GM21526 (cell line): ENCODE results near the gene PROC.

Source experiments
- ATAC-seq: cut with Tn5 transposase; IDR thresholded peaks from one replicate; pipeline ENCODE4 v1.9.1; 2021; ENCODE audit warnings: moderate library complexity; ENCODE audit not compliant: unreplicated experiment, low FRiP score

The PROC gene

DNA sequence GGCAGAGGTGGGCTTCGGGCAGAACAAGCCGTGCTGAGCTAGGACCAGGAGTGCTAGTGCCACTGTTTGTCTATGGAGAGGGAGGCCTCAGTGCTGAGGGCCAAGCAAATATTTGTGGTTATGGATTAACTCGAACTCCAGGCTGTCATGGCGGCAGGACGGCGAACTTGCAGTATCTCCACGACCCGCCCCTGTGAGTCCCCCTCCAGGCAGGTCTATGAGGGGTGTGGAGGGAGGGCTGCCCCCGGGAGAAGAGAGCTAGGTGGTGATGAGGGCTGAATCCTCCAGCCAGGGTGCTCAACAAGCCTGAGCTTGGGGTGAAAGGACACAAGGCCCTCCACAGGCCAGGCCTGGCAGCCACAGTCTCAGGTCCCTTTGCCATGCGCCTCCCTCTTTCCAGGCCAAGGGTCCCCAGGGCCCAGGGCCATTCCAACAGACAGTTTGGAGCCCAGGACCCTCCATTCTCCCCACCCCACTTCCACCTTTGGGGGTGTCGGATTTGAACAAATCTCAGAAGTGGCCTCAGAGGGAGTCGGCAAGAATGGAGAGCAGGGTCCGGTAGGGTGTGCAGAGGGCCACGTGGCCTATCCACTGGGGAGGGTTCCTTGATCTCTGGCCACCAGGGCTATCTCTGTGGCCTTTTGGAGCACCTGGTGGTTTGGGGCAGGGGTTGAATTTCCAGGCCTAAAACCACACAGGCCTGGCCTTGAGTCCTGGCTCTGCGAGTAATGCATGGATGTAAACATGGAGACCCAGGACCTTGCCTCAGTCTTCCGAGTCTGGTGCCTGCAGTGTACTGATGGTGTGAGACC lies at the start of gene PROC:
Gene PROC, plus strand, starts transcription at position 128 of the 812 bp plus-strand sequence. CDS start 1,516 bp downstream, outside the sequence.
- no peak for ATAC-seq

GRCh38 chr2:127370010-127370409 lies 48.2 kb upstream of the PROC start:
- no peak for ATAC-seq

DNA sequence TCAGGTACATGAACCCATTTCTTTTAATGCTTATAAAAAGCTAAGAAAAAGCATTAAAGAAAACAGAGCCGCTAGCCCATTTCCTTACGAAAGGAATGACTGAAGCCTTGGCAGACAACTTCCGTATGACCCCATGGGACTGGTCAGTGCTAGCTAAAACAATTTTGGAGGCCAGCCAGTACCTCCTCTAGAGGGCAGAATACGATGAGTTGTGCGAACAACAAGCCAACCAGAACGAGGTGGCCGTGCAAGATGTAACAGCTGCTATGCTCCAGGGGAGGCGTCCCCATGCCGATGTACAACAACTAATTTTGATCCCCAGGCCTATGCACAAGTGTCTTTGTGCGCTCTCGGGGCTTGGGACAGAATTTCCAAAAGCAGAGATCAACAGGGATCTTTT lies 47.2 kb upstream of the PROC start:
- no peak for ATAC-seq

- ATAC-seq, result no peak
Measured at GRCh38 chr2:127373362-127374083, 44.7 kb upstream of the PROC start.

GRCh38 chr2:127376257-127376656 lies 42.0 kb upstream of the PROC start:
- no peak for ATAC-seq

DNA sequence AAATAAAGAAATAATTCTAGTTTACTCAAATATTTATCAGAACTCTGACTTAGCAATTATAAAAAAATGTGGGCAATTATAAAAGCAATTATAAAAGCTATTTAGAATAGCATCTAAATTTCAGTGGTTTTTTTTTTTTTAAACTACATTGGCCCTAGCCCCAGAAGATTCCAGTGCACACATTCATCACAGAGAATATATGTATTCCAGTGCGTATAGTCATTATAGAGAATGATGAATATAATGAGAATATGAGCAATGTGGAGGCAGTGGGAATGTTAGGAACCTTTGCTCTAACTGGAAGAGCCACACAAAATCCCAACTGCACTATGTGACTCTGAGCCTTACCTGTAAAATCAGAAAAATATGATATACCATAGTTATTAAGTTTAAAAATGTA lies 41.0 kb upstream of the PROC start:
- no peak for ATAC-seq

- ATAC-seq, result no peak
Measured at GRCh38 chr2:127378720-127379119, 39.5 kb upstream of the PROC start.

DNA sequence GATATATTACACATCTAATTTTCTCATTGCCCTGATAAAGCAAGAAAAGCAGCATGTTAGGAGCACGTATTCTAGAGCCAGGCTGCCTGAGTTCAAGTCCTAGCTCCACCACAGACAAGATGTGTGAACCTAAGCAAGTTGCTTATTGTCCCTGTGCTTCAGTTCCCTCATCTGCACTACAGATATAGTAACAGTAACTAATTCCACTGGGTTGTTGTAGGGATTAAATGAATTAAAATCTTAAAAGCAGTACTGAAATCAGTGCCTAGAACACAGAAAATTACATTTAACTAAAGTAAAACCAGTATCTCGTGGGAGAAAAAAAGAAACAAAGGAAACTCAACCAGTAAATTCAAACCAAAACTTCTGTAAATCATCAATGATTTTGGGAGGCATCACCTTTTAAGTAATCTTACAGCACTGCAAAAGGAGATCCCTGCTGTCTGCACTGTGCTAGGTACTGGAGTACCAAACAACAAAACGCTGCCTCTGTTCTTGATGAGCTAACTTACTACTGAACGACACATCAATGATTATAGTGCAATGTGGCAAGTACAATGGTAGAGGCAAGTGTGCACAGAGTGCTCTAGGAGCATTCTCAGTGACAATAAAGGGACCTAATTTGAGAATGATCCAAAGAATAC lies 38.4 kb upstream of the PROC start:
- ATAC-seq, result no peak

DNA sequence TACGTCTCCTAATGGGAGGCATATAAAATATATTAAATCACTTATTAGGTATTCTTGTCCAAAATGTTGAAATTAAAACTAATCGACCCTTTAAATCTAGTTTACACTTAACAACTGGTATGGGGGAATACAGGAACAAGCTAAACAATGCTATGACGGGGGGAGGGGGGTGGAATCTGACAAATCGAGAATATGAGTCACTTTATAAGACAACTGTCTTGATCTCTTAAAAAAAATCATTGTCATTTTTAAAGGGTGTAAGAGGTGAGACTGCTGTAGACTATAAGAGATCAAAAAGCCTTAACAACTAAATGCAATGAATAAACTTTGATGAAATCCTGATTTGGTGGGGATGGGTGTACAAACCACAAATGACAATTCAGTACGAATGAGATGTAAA lies 36.5 kb upstream of the PROC start:
- ATAC-seq, result no peak

- ATAC-seq, result no peak
Measured at GRCh38 chr2:127382831-127383230, 35.4 kb upstream of the PROC start.

- ATAC-seq, result no peak
Measured at GRCh38 chr2:127384529-127384928, 33.7 kb upstream of the PROC start.

DNA sequence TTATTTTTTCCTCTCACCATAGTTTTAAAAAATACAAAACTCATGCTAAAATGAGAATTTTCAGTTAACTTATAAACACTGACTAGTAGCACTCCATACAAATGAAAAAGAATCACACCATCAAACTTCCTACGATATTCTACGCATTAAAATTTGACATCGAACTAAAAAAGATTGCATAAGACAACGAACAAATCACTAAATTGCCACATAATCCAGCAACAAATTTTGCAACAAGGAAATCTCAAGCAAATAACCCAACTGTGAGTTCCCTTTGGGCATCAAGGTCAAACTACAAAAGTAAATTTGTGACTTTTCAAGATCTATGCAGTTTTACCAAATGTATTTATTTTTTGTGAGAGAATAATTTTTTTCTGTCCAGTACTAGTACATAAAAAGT lies 32.0 kb upstream of the PROC start:
- no peak for ATAC-seq

DNA sequence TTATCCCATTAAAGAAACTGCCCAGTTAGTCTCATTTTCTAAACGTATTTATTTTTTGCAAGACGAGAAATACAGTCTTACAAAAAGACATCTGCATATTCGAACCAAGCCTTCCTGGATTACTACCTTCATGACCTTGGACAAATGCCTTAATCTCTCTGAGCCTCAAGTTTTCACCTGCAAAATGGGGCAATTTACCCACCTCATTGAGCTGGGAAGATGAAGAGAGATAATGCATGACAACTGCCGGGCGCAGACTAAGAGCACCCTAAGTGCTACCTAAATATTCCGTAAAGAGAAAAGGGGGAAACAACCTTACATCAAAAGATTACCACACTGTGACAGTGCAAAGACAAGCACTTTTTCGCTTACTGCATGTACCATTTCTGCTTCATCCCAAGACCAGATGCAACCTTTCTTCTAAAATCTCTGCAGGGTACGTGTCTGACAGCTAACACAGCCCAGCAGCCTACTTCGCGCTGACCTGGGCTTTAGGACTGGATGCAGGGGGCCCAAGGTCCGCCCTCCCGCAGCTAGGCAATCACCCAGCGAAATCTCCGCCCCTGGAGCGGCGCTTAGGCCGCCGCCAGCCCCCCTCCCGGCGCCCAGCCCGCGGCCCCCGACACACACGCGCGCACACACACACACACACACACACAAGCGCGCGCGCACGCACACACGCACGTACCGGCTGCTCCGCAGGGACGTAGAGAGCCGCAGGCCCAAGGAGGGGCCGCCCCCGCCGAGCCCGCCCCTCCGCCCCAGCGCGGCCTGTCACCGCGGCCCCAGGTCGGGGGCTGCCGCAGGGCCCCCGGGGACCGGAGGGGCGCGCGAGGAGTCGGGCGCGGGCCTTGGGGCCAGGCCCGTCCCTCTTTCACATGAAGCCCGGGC lies 31.2 kb upstream of the PROC start:
- ATAC-seq, result peak; percentile 59

DNA sequence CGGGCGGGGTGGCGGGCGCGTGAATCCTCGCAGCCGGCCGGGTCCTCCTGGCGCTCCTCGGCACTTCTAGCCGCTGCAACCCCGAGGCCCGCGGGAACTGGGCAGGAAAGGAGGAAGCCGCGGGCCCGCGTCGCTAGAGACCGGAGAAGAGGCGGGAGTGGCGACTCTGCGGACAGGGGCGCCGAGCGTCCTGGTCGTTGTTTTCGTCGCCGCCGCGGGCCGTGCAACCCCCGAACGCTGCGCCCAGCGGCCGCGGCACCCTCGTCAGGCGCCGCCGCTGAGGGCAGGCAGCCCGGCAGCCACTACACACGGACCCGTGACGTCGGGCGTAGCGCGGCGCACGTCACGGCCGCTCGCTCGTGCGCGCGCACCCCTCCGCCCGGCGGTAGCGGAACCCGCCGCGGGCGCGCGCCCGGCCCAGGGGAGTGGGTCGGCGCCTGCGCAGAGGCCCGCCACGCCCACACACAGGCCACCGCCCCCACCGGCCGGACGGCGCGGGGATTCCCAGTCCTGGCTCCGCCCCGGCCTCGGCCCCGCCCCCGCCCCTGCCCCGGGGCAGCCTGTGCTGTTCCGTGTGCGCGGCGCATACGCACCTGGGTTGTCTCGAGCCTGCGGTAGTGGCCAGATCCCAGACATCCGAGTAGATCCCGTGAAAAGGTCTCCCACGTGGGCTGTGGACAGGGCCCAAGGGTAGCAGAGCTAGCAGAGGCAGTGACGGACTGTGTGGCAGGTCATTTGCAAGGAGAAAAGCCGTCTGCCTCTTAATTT lies 30.4 kb upstream of the PROC start, which contains the start of gene MAP3K2:
Gene MAP3K2, minus strand, starts transcription at position 321 of the 768 bp plus-strand sequence. CDS start 44,846 bp downstream, outside the sequence.
- peak; percentile 64 for ATAC-seq

DNA sequence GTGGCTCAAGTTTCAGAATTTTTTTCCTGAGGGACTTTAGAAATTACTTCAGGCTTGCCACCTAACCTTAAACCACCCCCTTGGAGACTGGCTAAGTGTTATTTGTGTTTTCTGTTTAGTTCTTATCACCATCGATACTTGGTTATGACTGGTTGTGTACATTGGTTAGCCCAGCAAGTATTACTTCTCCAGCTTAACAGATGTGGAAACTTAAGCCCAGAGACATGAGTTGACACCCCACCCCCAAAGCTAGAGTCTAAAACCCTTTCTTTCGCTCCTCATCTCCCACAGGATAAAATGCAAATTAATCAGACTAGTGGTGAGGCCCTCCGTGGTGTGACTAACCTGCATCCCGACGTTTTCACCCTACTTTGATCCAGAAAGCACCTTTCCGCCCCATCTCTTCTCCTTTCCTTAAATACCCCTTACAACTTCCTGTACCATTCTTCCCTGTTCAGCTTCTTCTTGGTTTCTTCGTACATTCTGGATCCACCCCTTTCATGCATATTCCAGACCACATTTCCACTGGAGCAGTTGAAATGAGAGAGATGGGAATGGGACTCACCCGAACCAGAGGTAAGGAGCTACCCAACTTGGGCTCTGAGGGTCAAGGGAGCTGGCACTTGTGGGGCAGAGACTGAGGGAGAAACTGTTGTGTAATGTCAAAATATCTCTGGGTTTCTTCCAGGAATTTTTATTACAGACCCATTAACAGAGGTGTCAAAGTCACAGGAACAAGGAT lies 29.6 kb upstream of the PROC start:
- ATAC-seq, result peak; percentile 32

DNA sequence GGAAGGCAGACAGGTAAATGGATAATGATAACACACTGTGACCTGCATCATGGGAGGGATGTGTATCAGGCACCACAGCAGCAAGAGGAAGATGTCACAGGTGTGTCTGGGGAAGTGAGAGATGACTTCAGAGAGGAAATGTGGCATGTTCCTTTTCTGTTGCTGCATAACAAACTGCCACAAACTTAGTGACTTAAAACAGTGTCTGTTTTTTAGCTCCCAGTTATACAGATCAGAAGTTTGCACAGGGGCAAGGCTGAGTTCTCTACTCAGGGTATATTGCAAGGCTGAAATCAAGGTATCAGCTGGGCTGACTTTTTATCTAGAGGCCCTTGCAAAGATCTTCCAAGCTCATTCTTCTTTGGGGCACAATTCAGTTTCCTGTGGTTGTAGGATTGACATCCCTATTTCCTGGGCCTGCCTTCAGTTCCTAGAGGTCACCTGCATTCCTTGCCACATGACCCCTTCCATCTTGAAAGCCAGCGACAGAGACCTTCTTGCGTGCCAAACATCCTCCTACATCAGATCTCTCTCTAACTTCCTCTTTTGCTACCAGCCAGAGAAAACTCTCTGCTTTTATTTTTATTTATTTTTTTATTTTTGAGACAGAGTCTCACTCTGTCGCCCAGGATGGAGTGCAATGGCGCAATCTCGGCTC lies 28.3 kb upstream of the PROC start:
- ATAC-seq, result no peak

DNA sequence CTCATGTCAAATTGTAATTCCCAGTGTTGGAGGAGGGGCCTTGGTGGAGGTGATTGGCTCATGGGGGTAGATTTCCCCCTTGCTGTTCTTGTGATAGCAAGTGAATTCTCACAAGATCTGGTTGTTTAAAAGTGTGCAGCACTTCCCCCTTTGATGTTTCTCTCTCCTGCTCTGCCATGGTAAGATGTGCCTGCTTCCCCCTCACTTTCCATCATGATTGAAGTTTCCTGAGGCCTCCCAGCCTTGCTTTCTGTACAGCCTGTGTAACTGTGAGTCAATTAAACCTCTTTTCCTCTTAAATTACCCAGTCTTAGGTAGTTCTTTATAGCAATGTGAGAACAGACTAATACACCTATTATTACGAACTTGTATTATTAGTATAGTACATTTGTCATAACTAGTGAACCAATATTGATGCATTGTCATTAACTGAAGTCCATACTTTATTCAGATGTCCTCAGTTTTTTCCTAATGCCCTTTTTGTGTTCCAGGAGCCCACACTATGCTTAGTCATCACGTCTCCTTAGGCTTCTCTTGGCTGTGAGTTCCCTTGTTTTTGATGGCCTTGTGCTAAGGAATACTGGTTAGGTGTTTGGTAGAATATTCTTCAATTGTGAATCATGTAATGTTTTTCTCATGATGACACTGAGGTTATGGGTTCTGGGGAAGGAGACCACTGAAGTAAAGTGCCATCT lies 25.9 kb upstream of the PROC start:
- ATAC-seq, result no peak
